Breast epithelium (tissue), 3 donors: Measurements from ENCODE around the gene CNNM3.

Experiments used
- POLR2A ChIP-seq: fragments of 450-650 bp; IDR thresholded peaks from one replicate; pipeline ENCODE4 v1.6.1; 2016; ENCODE audit warnings: antibody characterized with exemption, mild to moderate bottlenecking, moderate library complexity
- TF ChIP-seq, protein P1 (sequence below), 3 donors: fragments of 450-650 bp; IDR thresholded peaks; one replicate each; pipeline ENCODE4 v1.5.1; 2016 to 2017; ENCODE audit warnings: antibody characterized with exemption in 3 of 3, mild to moderate bottlenecking in 3 of 3, moderate library complexity in 3 of 3

DNA sequence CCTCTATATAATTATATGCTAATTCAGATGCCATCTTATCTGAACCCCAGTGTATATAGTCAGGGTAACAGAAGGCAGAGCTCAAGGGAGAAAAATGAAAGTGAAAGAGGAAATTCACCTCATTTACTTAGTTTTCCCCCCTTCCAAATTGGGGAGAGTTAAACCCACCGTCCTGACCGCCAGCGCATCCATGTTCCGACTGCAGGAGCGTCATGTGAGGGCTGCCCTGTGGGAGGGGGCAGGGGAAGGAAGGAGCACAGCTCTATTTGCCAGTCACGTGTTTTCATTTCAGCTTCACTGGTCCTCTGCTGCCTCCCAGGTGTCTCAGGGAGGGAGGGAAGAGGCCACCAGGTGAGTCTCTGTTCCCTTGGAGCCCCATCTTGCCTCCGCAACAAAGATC, 42.1 kb upstream of the CNNM3 start:
- TF ChIP-seq, protein P1, sequence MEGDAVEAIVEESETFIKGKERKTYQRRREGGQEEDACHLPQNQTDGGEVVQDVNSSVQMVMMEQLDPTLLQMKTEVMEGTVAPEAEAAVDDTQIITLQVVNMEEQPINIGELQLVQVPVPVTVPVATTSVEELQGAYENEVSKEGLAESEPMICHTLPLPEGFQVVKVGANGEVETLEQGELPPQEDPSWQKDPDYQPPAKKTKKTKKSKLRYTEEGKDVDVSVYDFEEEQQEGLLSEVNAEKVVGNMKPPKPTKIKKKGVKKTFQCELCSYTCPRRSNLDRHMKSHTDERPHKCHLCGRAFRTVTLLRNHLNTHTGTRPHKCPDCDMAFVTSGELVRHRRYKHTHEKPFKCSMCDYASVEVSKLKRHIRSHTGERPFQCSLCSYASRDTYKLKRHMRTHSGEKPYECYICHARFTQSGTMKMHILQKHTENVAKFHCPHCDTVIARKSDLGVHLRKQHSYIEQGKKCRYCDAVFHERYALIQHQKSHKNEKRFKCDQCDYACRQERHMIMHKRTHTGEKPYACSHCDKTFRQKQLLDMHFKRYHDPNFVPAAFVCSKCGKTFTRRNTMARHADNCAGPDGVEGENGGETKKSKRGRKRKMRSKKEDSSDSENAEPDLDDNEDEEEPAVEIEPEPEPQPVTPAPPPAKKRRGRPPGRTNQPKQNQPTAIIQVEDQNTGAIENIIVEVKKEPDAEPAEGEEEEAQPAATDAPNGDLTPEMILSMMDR (IDR thresholded peaks at IDR 0.05), result no peak
- no peak for TF ChIP-seq POLR2A
